GM18519 (cell line): ENCODE measurements around the gene EWSR1.

Experiments used
- ATAC-seq: cut with Tn5 transposase; IDR thresholded peaks from one replicate; pipeline ENCODE4 v1.9.1; 2021; ENCODE audit warnings: mild to moderate bottlenecking, moderate library complexity; ENCODE audit not compliant: unreplicated experiment, low FRiP score

Gene EWSR1

GRCh38 chr22:29302681-29303465, 34.8 kb downstream of the EWSR1 start:
- ATAC-seq, result no peak

GRCh38 chr22:29305836-29306174, 37.7 kb downstream of the EWSR1 start:
- no peak for ATAC-seq

GRCh38 chr22:29306175-29306834, 38.2 kb downstream of the EWSR1 start, which contains the start of gene GAS2L1:
TSS of gene GAS2L1 (plus strand) at chr22:29306650. CDS start at chr22:29308106, 1,456 bp downstream.
- ATAC-seq, result no peak

- no peak for ATAC-seq
These were observed 38.9 kb downstream of the EWSR1 start for GRCh38 chr22:29306835-29307595.

GRCh38 chr22:29307596-29308147, 39.6 kb downstream of the EWSR1 start:
- no peak for ATAC-seq

- no peak for ATAC-seq
These were observed 40.2 kb downstream of the EWSR1 start for GRCh38 chr22:29308148-29308790.

- ATAC-seq, result no peak
These were observed 40.8 kb downstream of the EWSR1 start for GRCh38 chr22:29308791-29309262.

- no peak for ATAC-seq
These were observed 41.4 kb downstream of the EWSR1 start for GRCh38 chr22:29309332-29310064.

- no peak for ATAC-seq
These were observed 42.2 kb downstream of the EWSR1 start for GRCh38 chr22:29310065-29310862.

- no peak for ATAC-seq
These were observed 42.8 kb downstream of the EWSR1 start for GRCh38 chr22:29310863-29311339.

- no peak for ATAC-seq
These were observed 43.6 kb downstream of the EWSR1 start for GRCh38 chr22:29311464-29312217.

- ATAC-seq, result no peak
These were observed 44.4 kb downstream of the EWSR1 start for GRCh38 chr22:29312218-29313125.

GRCh38 chr22:29313126-29313575, 45.1 kb downstream of the EWSR1 start:
- no peak for ATAC-seq

- no peak for ATAC-seq
These were observed 45.8 kb downstream of the EWSR1 start for GRCh38 chr22:29313576-29314466.

- ATAC-seq, result no peak
These were observed 46.6 kb downstream of the EWSR1 start for GRCh38 chr22:29314537-29315285.
